ENCODE data around the gene C8G. TPM values are rescaled to one million over a fixed set of nuclear protein-coding genes. Genes with fewer than 3 reads are reported as not detected.

C8G gene
- total and polyA plus RNA-seq, 9 of the 15 experiments (the other 6 are each of a cell fraction or from before 2014, with no cell fraction given): 0.35 to 5.9 (median 2.7) TPM; not detected in 2

DNA sequence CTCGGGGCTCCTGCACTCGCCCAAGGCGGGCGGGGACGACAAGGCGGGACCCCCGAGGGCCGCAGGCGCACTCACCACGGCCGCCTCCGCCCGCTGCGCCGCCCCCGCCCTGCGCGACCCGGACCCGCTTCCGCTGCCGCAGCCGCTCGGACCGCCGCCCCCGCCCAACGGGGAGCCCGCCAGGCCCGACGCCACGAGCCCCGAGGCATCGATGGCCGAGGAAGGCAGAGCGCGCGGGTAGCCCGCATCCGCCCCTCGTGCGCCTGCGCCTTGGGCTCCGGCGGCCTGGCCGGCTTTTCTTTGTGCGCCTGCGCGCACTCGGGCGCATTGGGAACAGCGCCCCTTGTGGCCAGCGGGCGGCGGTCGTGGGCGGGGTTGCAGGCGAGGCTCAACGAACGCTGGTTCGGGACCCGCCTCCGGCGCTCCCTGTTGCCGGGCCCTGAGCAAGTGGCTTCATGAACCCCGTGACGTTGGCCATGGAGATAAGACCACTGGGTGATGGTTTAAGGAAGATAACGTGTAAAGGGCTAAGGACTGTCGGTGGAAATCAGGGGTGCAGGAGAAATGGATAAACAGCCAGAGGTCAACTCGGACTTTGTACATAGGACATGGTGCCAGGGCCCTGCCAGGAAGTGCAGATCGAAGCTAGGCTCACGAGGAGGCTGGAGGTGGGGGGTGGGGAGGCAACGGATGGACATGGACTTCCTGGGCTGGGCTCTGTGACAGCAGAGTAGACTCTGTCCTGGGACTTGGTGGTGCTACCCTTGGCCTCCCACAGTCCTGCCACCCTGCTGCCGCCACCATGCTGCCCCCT lies at the start of gene C8G, which contains the start of gene FBXW5 (continued):
- TF ChIP-seq, protein P1, sequence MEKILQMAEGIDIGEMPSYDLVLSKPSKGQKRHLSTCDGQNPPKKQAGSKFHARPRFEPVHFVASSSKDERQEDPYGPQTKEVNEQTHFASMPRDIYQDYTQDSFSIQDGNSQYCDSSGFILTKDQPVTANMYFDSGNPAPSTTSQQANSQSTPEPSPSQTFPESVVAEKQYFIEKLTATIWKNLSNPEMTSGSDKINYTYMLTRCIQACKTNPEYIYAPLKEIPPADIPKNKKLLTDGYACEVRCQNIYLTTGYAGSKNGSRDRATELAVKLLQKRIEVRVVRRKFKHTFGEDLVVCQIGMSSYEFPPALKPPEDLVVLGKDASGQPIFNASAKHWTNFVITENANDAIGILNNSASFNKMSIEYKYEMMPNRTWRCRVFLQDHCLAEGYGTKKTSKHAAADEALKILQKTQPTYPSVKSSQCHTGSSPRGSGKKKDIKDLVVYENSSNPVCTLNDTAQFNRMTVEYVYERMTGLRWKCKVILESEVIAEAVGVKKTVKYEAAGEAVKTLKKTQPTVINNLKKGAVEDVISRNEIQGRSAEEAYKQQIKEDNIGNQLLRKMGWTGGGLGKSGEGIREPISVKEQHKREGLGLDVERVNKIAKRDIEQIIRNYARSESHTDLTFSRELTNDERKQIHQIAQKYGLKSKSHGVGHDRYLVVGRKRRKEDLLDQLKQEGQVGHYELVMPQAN (IDR thresholded peaks at IDR 0.05; ENCODE audit: borderline replicate concordance): peak; percentile 50; the same call in 1 of the 2 replicates
- TF ChIP-seq PHB (CRISPR knock-in tag; IDR thresholded peaks at IDR 0.05): no peak
- TF ChIP-seq POLR3A (IDR thresholded peaks at IDR 0.05; ENCODE audit: borderline replicate concordance, extremely low read depth, insufficient read depth, insufficient read length): no peak
- peak; percentile 52; the same call in 1 of the 2 replicates for TF ChIP-seq EHMT2 (IDR thresholded peaks at IDR 0.05)
- TF ChIP-seq, protein P2, sequence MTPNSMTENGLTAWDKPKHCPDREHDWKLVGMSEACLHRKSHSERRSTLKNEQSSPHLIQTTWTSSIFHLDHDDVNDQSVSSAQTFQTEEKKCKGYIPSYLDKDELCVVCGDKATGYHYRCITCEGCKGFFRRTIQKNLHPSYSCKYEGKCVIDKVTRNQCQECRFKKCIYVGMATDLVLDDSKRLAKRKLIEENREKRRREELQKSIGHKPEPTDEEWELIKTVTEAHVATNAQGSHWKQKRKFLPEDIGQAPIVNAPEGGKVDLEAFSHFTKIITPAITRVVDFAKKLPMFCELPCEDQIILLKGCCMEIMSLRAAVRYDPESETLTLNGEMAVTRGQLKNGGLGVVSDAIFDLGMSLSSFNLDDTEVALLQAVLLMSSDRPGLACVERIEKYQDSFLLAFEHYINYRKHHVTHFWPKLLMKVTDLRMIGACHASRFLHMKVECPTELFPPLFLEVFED (CRISPR knock-in tag; conservative IDR thresholded peaks at IDR 0.05): peak; percentile 85; the same call in 1 of the 2 replicates
- TF ChIP-seq, protein P3, sequence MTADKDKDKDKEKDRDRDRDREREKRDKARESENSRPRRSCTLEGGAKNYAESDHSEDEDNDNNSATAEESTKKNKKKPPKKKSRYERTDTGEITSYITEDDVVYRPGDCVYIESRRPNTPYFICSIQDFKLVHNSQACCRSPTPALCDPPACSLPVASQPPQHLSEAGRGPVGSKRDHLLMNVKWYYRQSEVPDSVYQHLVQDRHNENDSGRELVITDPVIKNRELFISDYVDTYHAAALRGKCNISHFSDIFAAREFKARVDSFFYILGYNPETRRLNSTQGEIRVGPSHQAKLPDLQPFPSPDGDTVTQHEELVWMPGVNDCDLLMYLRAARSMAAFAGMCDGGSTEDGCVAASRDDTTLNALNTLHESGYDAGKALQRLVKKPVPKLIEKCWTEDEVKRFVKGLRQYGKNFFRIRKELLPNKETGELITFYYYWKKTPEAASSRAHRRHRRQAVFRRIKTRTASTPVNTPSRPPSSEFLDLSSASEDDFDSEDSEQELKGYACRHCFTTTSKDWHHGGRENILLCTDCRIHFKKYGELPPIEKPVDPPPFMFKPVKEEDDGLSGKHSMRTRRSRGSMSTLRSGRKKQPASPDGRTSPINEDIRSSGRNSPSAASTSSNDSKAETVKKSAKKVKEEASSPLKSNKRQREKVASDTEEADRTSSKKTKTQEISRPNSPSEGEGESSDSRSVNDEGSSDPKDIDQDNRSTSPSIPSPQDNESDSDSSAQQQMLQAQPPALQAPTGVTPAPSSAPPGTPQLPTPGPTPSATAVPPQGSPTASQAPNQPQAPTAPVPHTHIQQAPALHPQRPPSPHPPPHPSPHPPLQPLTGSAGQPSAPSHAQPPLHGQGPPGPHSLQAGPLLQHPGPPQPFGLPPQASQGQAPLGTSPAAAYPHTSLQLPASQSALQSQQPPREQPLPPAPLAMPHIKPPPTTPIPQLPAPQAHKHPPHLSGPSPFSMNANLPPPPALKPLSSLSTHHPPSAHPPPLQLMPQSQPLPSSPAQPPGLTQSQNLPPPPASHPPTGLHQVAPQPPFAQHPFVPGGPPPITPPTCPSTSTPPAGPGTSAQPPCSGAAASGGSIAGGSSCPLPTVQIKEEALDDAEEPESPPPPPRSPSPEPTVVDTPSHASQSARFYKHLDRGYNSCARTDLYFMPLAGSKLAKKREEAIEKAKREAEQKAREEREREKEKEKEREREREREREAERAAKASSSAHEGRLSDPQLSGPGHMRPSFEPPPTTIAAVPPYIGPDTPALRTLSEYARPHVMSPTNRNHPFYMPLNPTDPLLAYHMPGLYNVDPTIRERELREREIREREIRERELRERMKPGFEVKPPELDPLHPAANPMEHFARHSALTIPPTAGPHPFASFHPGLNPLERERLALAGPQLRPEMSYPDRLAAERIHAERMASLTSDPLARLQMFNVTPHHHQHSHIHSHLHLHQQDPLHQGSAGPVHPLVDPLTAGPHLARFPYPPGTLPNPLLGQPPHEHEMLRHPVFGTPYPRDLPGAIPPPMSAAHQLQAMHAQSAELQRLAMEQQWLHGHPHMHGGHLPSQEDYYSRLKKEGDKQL (CRISPR knock-in tag; IDR thresholded peaks at IDR 0.05; ENCODE audit: borderline replicate concordance): no peak
- TF ChIP-seq, protein P4, sequence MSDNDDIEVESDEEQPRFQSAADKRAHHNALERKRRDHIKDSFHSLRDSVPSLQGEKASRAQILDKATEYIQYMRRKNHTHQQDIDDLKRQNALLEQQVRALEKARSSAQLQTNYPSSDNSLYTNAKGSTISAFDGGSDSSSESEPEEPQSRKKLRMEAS (CRISPR knock-in tag; IDR thresholded peaks at IDR 0.05): peak; percentile 24
- TF ChIP-seq DIDO1 (tag; IDR thresholded peaks at IDR 0.05; ENCODE audit: low read depth): no peak
- TF ChIP-seq KAT7 (CRISPR knock-in tag; IDR thresholded peaks at IDR 0.05; ENCODE audit: borderline replicate concordance): no peak; the same call in 1 of the 2 replicates
- TF ChIP-seq, protein P5, sequence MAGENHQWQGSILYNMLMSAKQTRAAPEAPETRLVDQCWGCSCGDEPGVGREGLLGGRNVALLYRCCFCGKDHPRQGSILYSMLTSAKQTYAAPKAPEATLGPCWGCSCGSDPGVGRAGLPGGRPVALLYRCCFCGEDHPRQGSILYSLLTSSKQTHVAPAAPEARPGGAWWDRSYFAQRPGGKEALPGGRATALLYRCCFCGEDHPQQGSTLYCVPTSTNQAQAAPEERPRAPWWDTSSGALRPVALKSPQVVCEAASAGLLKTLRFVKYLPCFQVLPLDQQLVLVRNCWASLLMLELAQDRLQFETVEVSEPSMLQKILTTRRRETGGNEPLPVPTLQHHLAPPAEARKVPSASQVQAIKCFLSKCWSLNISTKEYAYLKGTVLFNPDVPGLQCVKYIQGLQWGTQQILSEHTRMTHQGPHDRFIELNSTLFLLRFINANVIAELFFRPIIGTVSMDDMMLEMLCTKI (IDR thresholded peaks at IDR 0.05; ENCODE audit: partially characterized antibody): no peak
- TF ChIP-seq CC2D1A (IDR thresholded peaks at IDR 0.05): peak; percentile 35; the same call in 1 of the 2 replicates
- TF ChIP-seq HOXB6 (CRISPR knock-in tag; IDR thresholded peaks at IDR 0.05; ENCODE audit: borderline replicate concordance): no peak
- peak; percentile 13 for TF ChIP-seq POU5F1 (IDR thresholded peaks at IDR 0.05; ENCODE audit: borderline replicate concordance, low read depth, low read length, partially characterized antibody)
- no peak for TF ChIP-seq ZC3H4 (CRISPR knock-in tag; IDR thresholded peaks at IDR 0.05; ENCODE audit: borderline replicate concordance)
- TF ChIP-seq MYC (IDR thresholded peaks at IDR 0.05; ENCODE audit: low read depth, low read length): peak; percentile 71
- no peak; the same call in 1 of the 2 replicates for TF ChIP-seq MYC (CRISPR knock-in tag; IDR thresholded peaks at IDR 0.05; ENCODE audit: borderline replicate concordance, low read depth)
